Measurements from ENCODE around the gene GSE1. TPM values are rescaled to one million over a fixed set of nuclear protein-coding genes. Genes with fewer than 3 reads are reported as not detected.

GSE1 gene
- total RNA-seq, 6 experiments from 2014 or later, result 30.0 to 48.0 (median 38.8) TPM

GRCh38 chr16:85565340-85565739 lies 47.8 kb upstream of the GSE1 start:
- 82% methylated on average over 4 of the region's 9 CpGs for WGBS (ENCODE audit: insufficient coverage, low coverage, low lambda C conversion rate, missing lambda C conversion rate)
- ATAC-seq, result no peak
- H3K4me3 ChIP-seq, result no peak overlapping the region
- no peaks in the 10 kb centered on the region for H3K9me3 ChIP-seq
- no peak overlapping the region for H3K27ac ChIP-seq
- TF ChIP-seq CTCF (IDR thresholded peaks at IDR 0.05), result no peak
- TF ChIP-seq POLR2A (IDR thresholded peaks at IDR 0.05), result no peak
- peaks cover 0 to 76% (median 26%) of the 10 kb centered on the region in 4 donors for H3K4me1 ChIP-seq
- intact Hi-C loops (cut with DNase I), result loop anchor here in 1 of 2 donors (10.0 kb wide), 1 partner anchor 49 kb away; the partner anchor contains the start of gene GSE1
- no peaks in the 10 kb centered on the region for H3K27me3 ChIP-seq
- no peak for DNase-seq
- no peaks in the 10 kb centered on the region for H3K36me3 ChIP-seq

GRCh38 chr16:85565801-85566526 lies 47.2 kb upstream of the GSE1 start:
- ATAC-seq, result no peak
- Histone ChIP-seq H3K9me3 (no peaks in the 10 kb centered on the region), H3K4me1 (peaks cover 0 to 80% (median 28%) of the 10 kb centered on the region in 4 donors), H3K4me3 (no peak overlapping the region), H3K27me3 (no peaks in the 10 kb centered on the region), H3K27ac (peak overlapping the region in 1 of 3 donors; percentile 24), H3K36me3 (no peaks in the 10 kb centered on the region)
- no peak for TF ChIP-seq CTCF (IDR thresholded peaks at IDR 0.05)
- TF ChIP-seq POLR2A (IDR thresholded peaks at IDR 0.05), result no peak
- no peak for DNase-seq
- intact Hi-C loops (cut with DNase I), result loop anchor here in 1 of 2 donors (10.0 kb wide), 1 partner anchor 49 kb away; the partner anchor contains the start of gene GSE1
- 92% methylated on average over 6 of the region's 23 CpGs for WGBS (ENCODE audit: insufficient coverage, low coverage, low lambda C conversion rate, missing lambda C conversion rate)

GRCh38 chr16:85566561-85567100 lies 46.5 kb upstream of the GSE1 start:
- Histone ChIP-seq H3K4me1 (peaks cover 0 to 80% (median 26%) of the 10 kb centered on the region in 4 donors), H3K27ac (peak overlapping the region in 1 of 3 donors; percentile 24), H3K27me3 (no peaks in the 10 kb centered on the region), H3K4me3 (no peak overlapping the region), H3K36me3 (no peaks in the 10 kb centered on the region), H3K9me3 (no peaks in the 10 kb centered on the region)
- ATAC-seq (no peak), DNase-seq (no peak)
- intact Hi-C loops (cut with DNase I), result loop anchor here in 1 of 2 donors (10.0 kb wide), 1 partner anchor 48 kb away; the partner anchor contains the start of gene GSE1
- 74% methylated on average over 14 of the region's 19 CpGs for WGBS (ENCODE audit: insufficient coverage, low coverage, low lambda C conversion rate, missing lambda C conversion rate)
- TF ChIP-seq CTCF (IDR thresholded peaks at IDR 0.05) (no peak), POLR2A (IDR thresholded peaks at IDR 0.05) (no peak)

- no peak for DNase-seq
- Histone ChIP-seq H3K36me3 (no peaks in the 10 kb centered on the region), H3K27me3 (no peaks in the 10 kb centered on the region), H3K4me3 (no peak overlapping the region), H3K4me1 (peaks cover 0 to 75% (median 24%) of the 10 kb centered on the region in 4 donors), H3K27ac (no peak overlapping the region), H3K9me3 (no peaks in the 10 kb centered on the region)
- ATAC-seq, result no peak
- WGBS (ENCODE audit: insufficient coverage, low coverage, low lambda C conversion rate, missing lambda C conversion rate), result 71% methylated on average over 6 of the region's 27 CpGs
- intact Hi-C loops (cut with DNase I), result loop anchor here in 1 of 2 donors (10.0 kb wide), 1 partner anchor 48 kb away; the partner anchor contains the start of gene GSE1
- TF ChIP-seq POLR2A (IDR thresholded peaks at IDR 0.05), result no peak
- TF ChIP-seq CTCF (IDR thresholded peaks at IDR 0.05), result no peak
Measured at GRCh38 chr16:85567101-85567866, 45.8 kb upstream of the GSE1 start.

Data from right lobe of liver (tissue), 6 donors.